HUES64 (cell line): ENCODE data around the gene GPR180. TPM values are rescaled to one million over a fixed set of nuclear protein-coding genes. Genes with fewer than 3 reads are reported as not detected.

Source experiments
- H3K27ac ChIP-seq: 2 replicates; pipeline ENCODE4 v1.7.0; 2013; ENCODE audit warnings: low read depth, low read length, inconsistent platforms
- H3K27me3 ChIP-seq: 2 replicates; pipeline ENCODE4 v1.6.1; 2013; ENCODE audit warnings: mild to moderate bottlenecking, low read length; ENCODE audit not compliant: insufficient read depth
- H3K36me3 ChIP-seq: 2 replicates; pipeline ENCODE4 v1.6.1; 2013; ENCODE audit warnings: mild to moderate bottlenecking, low read length; ENCODE audit not compliant: insufficient read depth
- H3K4me1 ChIP-seq: 2 replicates; pipeline ENCODE4 v1.6.1; 2013; ENCODE audit warnings: mild to moderate bottlenecking, low read length, moderate library complexity; ENCODE audit not compliant: insufficient read depth
- H3K4me3 ChIP-seq: 2 replicates; pipeline ENCODE4 v1.5.1; 2013; ENCODE audit warnings: mild to moderate bottlenecking, low read length, moderate library complexity
- H3K9ac ChIP-seq: 2 replicates; pipeline ENCODE4 v1.6.1; 2013; ENCODE audit warnings: mild to moderate bottlenecking, low read depth, low read length
- H3K9me3 ChIP-seq: 2 replicates; pipeline ENCODE4 v1.6.1; 2013; ENCODE audit warnings: low read depth, low read length; ENCODE audit not compliant: insufficient read depth
- WGBS: fragments of 150-250, 120-280 bp; methylation state at CpG from one replicate; pipeline ENCODE4 v1.1.7; 2013; ENCODE audit warnings: missing lambda C conversion rate; 5-methylcytosine and 5-hydroxymethylcytosine counted together
- polyA plus RNA-seq, 2 experiments: library from polyadenylated mRNA; stranded (reverse); fragments of 50-300 nt; gene quantifications; one replicate each; pipeline ENCODE4 v1.2.3, GENCODE V29; 2013

Gene GPR180
- polyA plus RNA-seq (2013, experiment 1 of 2): 2.7 TPM
- polyA plus RNA-seq (2013, experiment 2 of 2): 3.2 TPM

- H3K9ac ChIP-seq: peak within 1 kb of the TSS; percentile 87
- H3K27me3 ChIP-seq: peaks cover 13% of the 10 kb centered on the region
- H3K27ac ChIP-seq: peak within 1 kb of the TSS; percentile 80; the same call in 1 of the 2 replicates
- peaks cover 4% of the 10 kb centered on the region; the same call in 1 of the 2 replicates for H3K9me3 ChIP-seq
- H3K36me3 ChIP-seq: peaks cover 16% of the 10 kb centered on the region
- under 1% methylated on average over 71 of the region's 71 CpGs for WGBS
- peak within 1 kb of the TSS; percentile 92 for H3K4me3 ChIP-seq
- H3K4me1 ChIP-seq: peaks cover 4% of the 10 kb centered on the region
Measured at GRCh38 chr13:94601446-94602431, at the start of gene GPR180. GPR180 (plus strand) TSS chr13:94601857; CDS start chr13:94601928, 71 bp downstream.

GRCh38 chr13:94552095-94552494 is 49.6 kb upstream of the GPR180 start:
- Histone ChIP-seq H3K27ac (no peak overlapping the region), H3K4me3 (no peak overlapping the region), H3K4me1 (peaks cover 12% of the 10 kb centered on the region; the same call in 1 of the 2 replicates), H3K36me3 (no peaks in the 10 kb centered on the region), H3K9me3 (no peaks in the 10 kb centered on the region), H3K9ac (no peak overlapping the region), H3K27me3 (no peaks in the 10 kb centered on the region)
- 94% methylated on average over 5 of the region's 5 CpGs for WGBS

DNA sequence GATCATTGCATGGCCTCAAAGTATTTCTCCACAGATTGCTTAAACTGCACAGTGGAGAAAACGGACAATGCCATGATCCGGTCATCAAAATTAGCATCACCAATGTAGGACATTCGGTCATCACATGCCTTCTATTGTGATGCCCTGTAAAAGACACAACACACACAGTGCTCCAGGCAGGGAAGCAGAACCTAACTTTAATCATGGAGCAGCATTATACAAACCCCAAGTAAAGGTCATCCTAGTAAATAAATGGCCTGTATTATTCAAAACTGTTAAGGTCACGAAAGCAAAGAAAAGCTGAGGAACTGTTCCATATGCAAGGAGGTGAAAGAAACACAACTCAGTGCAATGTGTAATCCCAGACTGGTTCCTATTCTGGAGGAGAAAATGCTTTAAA is 47.9 kb upstream of the GPR180 start:
- Histone ChIP-seq H3K9me3 (no peaks in the 10 kb centered on the region), H3K9ac (no peak overlapping the region), H3K36me3 (no peaks in the 10 kb centered on the region), H3K4me3 (no peak overlapping the region), H3K27me3 (no peaks in the 10 kb centered on the region), H3K4me1 (peaks cover 5% of the 10 kb centered on the region; the same call in 1 of the 2 replicates), H3K27ac (no peak overlapping the region)
- WGBS: 94% methylated on average over 4 of the region's 4 CpGs

GRCh38 chr13:94556041-94556440 is 45.6 kb upstream of the GPR180 start:
- Histone ChIP-seq H3K27ac (no peak overlapping the region), H3K9me3 (no peaks in the 10 kb centered on the region), H3K36me3 (no peaks in the 10 kb centered on the region), H3K4me1 (no peaks in the 10 kb centered on the region), H3K9ac (no peak overlapping the region), H3K4me3 (no peak overlapping the region), H3K27me3 (no peaks in the 10 kb centered on the region)
- 87% methylated on average over 1 of the region's 1 CpG for WGBS

DNA sequence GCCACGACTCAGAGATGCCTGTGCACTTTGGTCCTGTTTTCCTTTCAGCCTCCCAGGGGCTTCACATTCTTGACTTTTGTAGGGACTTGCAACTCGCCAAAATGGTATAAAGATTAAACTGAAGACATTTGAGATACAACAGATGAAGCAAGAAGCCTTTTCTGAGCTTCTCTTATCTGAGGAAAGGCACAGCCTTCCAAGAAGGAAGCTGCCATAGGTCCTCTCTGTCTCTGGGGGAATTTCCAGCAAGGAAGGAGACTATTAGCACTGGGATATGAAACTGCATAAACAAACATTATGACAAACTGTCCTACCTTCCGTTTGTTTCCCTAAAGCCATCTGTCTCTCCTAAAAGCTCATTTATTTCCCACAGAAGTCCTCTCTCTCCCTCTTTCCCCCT is 45.0 kb upstream of the GPR180 start:
- Histone ChIP-seq H3K4me1 (no peaks in the 10 kb centered on the region), H3K27me3 (no peaks in the 10 kb centered on the region), H3K27ac (no peak overlapping the region), H3K4me3 (no peak overlapping the region), H3K9ac (no peak overlapping the region), H3K9me3 (no peaks in the 10 kb centered on the region), H3K36me3 (no peaks in the 10 kb centered on the region)
- WGBS: 92% methylated on average over 3 of the region's 3 CpGs

DNA sequence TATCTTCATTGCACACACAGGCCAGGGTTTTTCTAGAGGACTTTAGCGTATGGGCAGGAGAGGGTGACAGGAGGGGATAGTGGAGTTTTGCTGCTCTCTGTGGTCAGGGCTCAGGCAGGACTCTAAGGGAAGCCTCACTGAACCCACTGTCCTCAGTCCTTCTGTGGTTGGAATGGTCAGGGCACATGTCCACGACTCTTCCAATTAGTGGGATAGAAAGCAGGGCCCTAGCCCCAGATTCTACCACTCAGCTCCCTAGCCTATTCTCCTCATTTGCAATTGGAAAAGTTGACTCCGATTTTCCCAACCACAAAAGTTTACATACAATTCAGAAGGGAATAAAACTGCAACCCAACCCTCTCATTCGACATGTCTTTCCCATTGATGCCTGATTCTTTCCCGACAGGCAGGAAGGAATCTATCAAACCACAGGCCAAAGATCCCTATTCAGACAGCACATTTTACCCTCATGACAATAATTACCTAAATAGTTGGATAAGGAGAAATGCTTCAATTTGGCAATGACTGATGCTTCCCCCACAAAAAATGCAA is 43.9 kb upstream of the GPR180 start:
- Histone ChIP-seq H3K36me3 (no peaks in the 10 kb centered on the region; the same call in 1 of the 2 replicates), H3K9me3 (no peaks in the 10 kb centered on the region), H3K27ac (no peak overlapping the region), H3K9ac (no peak overlapping the region), H3K4me1 (no peaks in the 10 kb centered on the region), H3K4me3 (no peak overlapping the region), H3K27me3 (no peaks in the 10 kb centered on the region)
- 91% methylated on average over 5 of the region's 5 CpGs for WGBS

DNA sequence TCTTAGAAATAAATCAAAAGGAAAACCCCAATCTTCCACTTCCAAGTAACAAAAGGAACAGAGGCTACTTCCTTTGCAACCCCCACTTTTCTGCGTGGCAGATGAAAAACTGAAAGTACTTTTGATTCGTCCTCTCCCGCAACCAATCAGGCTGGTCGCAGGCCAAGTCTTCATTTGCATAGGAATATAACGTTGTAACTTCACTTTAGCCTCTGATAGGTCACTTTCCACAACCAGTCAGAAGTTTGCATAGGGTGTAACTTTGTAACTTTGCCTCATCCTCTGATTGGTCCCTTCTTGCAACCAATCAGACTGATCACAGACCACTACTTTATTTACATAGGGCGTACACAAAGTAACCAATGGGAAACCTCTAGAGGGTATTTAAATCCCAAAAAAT is 42.9 kb upstream of the GPR180 start:
- Histone ChIP-seq H3K9me3 (no peaks in the 10 kb centered on the region), H3K4me3 (no peak overlapping the region), H3K4me1 (no peaks in the 10 kb centered on the region), H3K36me3 (peaks cover 2% of the 10 kb centered on the region; the same call in 1 of the 2 replicates), H3K27me3 (no peaks in the 10 kb centered on the region), H3K27ac (no peak overlapping the region), H3K9ac (no peak overlapping the region)
- 77% methylated on average over 6 of the region's 6 CpGs for WGBS

DNA sequence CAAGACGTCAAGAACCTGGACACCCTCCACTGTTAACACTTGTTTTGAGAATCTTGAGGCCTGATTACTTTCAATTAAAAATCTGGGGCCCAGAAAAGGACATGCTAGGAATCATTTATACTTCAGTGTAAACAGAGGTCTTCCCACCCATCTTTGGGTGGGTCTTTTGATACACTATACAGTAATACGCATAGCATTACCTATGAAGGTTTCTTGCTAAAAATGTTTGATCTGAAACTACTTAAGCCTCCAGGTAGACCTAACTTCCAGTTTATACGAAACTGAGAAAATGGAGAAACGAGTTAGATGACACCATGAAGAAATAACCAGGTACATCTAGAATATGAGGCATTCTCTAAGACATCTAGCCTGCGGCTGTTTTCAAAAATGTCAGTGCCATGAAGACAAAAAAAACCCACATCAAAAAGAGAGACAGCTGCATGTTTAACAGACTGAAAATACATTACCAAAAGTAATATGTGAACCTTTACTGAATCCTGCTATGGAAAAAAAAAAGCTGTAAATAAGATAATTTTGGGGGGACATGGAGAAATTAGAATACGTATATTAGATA is 42.3 kb upstream of the GPR180 start:
- H3K4me1 ChIP-seq: no peaks in the 10 kb centered on the region
- H3K9ac ChIP-seq: no peak overlapping the region
- no peaks in the 10 kb centered on the region for H3K27me3 ChIP-seq
- WGBS: 90% methylated on average over 5 of the region's 6 CpGs
- H3K4me3 ChIP-seq: no peak overlapping the region
- no peak overlapping the region for H3K27ac ChIP-seq
- H3K9me3 ChIP-seq: no peaks in the 10 kb centered on the region
- peaks cover 2% of the 10 kb centered on the region; the same call in 1 of the 2 replicates for H3K36me3 ChIP-seq

- no peaks in the 10 kb centered on the region for H3K9me3 ChIP-seq
- H3K27ac ChIP-seq: no peak overlapping the region
- no peaks in the 10 kb centered on the region for H3K27me3 ChIP-seq
- WGBS: 75% methylated on average over 1 of the region's 2 CpGs
- no peak overlapping the region for H3K4me3 ChIP-seq
- no peak overlapping the region for H3K9ac ChIP-seq
- H3K4me1 ChIP-seq: no peaks in the 10 kb centered on the region
- peaks cover 2% of the 10 kb centered on the region; the same call in 1 of the 2 replicates for H3K36me3 ChIP-seq
Measured at GRCh38 chr13:94560116-94560515, 41.5 kb upstream of the GPR180 start.

- Histone ChIP-seq H3K27ac (no peak overlapping the region), H3K36me3 (peaks cover 2% of the 10 kb centered on the region; the same call in 1 of the 2 replicates), H3K27me3 (no peaks in the 10 kb centered on the region), H3K4me1 (no peaks in the 10 kb centered on the region), H3K4me3 (no peak overlapping the region), H3K9me3 (no peaks in the 10 kb centered on the region), H3K9ac (no peak overlapping the region)
- 95% methylated on average over 3 of the region's 3 CpGs for WGBS
Measured at GRCh38 chr13:94561126-94561525, 40.5 kb upstream of the GPR180 start.

- H3K36me3 ChIP-seq: peaks cover 27% of the 10 kb centered on the region
- WGBS: 91% methylated on average over 3 of the region's 3 CpGs
- no peak overlapping the region for H3K4me3 ChIP-seq
- H3K4me1 ChIP-seq: no peaks in the 10 kb centered on the region
- H3K27ac ChIP-seq: no peak overlapping the region
- no peak overlapping the region for H3K9ac ChIP-seq
- no peaks in the 10 kb centered on the region for H3K9me3 ChIP-seq
- H3K27me3 ChIP-seq: no peaks in the 10 kb centered on the region
Measured at GRCh38 chr13:94567581-94567980, 34.1 kb upstream of the GPR180 start.
